Coronary artery (tissue), 2 donors: ENCODE measurements around the gene ACACB.

Source experiments
- DNase-seq: peaks from one replicate; pipeline ENCODE4 v3.0.0-alpha.2; 2017; ENCODE audit warnings: low spot score
- H3K27ac ChIP-seq, 2 donors: fragments of 200-600 bp; sonication (generic); one replicate each; pipeline ENCODE4 v1.5.1; 2016 to 2019
- H3K4me3 ChIP-seq: fragments of 200-600 bp; sonication (generic); 2 replicates; pipeline ENCODE4 v1.5.1; 2016; ENCODE audit warnings: mild to moderate bottlenecking, moderate library complexity
- CTCF ChIP-seq: fragments of 200-600 bp; sonication (generic); IDR thresholded peaks from one replicate; pipeline ENCODE4 v1.5.1; 2019; ENCODE audit warnings: antibody characterized with exemption

Gene ACACB

GRCh38 chr12:109153821-109154441 lies 37.5 kb downstream of the ACACB start:
- TF ChIP-seq CTCF = no peak
- Histone ChIP-seq H3K27ac (peak overlapping the region; percentile 87 to 95), H3K4me3 (peak overlapping the region; percentile 96)
- DNase-seq = peak; percentile 73

GRCh38 chr12:109154451-109155438 lies 38.4 kb downstream of the ACACB start:
- DNase-seq = peak; percentile 94
- Histone ChIP-seq H3K4me3 (peak overlapping the region; percentile 96), H3K27ac (peak overlapping the region; percentile 87 to 95)
- TF ChIP-seq CTCF = no peak

- peak overlapping the region; percentile 96 for H3K4me3 ChIP-seq
- TF ChIP-seq CTCF = no peak
- DNase-seq = no peak
Measured at GRCh38 chr12:109156036-109156435, 39.6 kb downstream of the ACACB start.

GRCh38 chr12:109156586-109156985 lies 40.2 kb downstream of the ACACB start:
- TF ChIP-seq CTCF = no peak
- no peak for DNase-seq
- peak overlapping the region in 1 of 2 donors; percentile 38 for H3K27ac ChIP-seq
- no peak overlapping the region for H3K4me3 ChIP-seq

More at GRCh38 chr12:109156036-109156435, 39.6 kb downstream of the ACACB start:
- H3K27ac ChIP-seq = peak overlapping the region; percentile 15 to 38

GRCh38 chr12:109157986-109158385 lies 41.6 kb downstream of the ACACB start:
- no peak for TF ChIP-seq CTCF
- H3K4me3 ChIP-seq = no peak overlapping the region
- DNase-seq = no peak
- peak overlapping the region; percentile 38 to 48 for H3K27ac ChIP-seq

- DNase-seq = no peak
- no peak for TF ChIP-seq CTCF
- Histone ChIP-seq H3K4me3 (peak overlapping the region; percentile 38), H3K27ac (peak overlapping the region; percentile 70 to 77)
Measured at GRCh38 chr12:109160433-109160832, 44.0 kb downstream of the ACACB start.
